BLaER1 treated with 17β-estradiol and CSF1 and Interleukin-3, amounts not matched to agents 10 nM and 100 nM (cell line): Measurements from ENCODE around the gene SCN2A.
A peak's percentile ranks its signal among the peaks of the same experiment; 100 is the strongest.

Experiments
- H3K27ac ChIP-seq, 11 experiments: shearing (Covaris generic); formaldehyde crosslinking; 2 replicates each; pipeline ENCODE4 v1.8.1; 2022
- H3K27me3 ChIP-seq, 11 experiments: shearing (Covaris generic); formaldehyde crosslinking; 2 replicates each; pipeline ENCODE4 v1.8.1; 2022
- H3K36me3 ChIP-seq, 11 experiments: shearing (Covaris generic); formaldehyde crosslinking; 2 replicates each; pipeline ENCODE4 v1.8.1; 2022
- H3K4me1 ChIP-seq, 10 experiments: shearing (Covaris generic); formaldehyde crosslinking; 2 replicates each; pipeline ENCODE4 v1.8.1; 2022
- H3K4me2 ChIP-seq, 11 experiments: shearing (Covaris generic); formaldehyde crosslinking; 2 replicates each; pipeline ENCODE4 v1.8.1; 2022
- H3K4me3 ChIP-seq, 10 experiments: shearing (Covaris generic); formaldehyde crosslinking; 2 replicates each; pipeline ENCODE4 v1.8.1; 2022
- H3K9ac ChIP-seq, 11 experiments: shearing (Covaris generic); formaldehyde crosslinking; 2 replicates each; pipeline ENCODE4 v1.8.1; 2022
- H3K9me3 ChIP-seq, 11 experiments: shearing (Covaris generic); formaldehyde crosslinking; replicated peaks in 1 of 11; 2 replicates each; pipeline ENCODE4 v1.8.1; 2022
- H4K20me1 ChIP-seq, 11 experiments: shearing (Covaris generic); formaldehyde crosslinking; 2 replicates each; pipeline ENCODE4 v1.8.1; 2022
- Cebpa-rat ChIP-seq, 11 experiments: shearing (Covaris generic); IDR thresholded peaks; 2 replicates each; pipeline ENCODE4 v1.8.1; 2022

The SCN2A gene

GRCh38 chr2:165420231-165420630 lies 181.0 kb downstream of the SCN2A start:
- Histone ChIP-seq H3K9me3 (peaks cover 18 to 40% (median 32%) of the 10 kb centered on the region in 11 experiments), H3K4me3 (no peak overlapping the region), H3K4me2 (no peak overlapping the region), H3K36me3 (no peaks in the 10 kb centered on the region), H3K9ac (no peak overlapping the region), H4K20me1 (no peaks in the 10 kb centered on the region), H3K27ac (no peak overlapping the region), H3K27me3 (no peaks in the 10 kb centered on the region; a peak in 1 of 22 replicates), H3K4me1 (no peaks in the 10 kb centered on the region)
- no peak for TF ChIP-seq Cebpa-rat (IDR thresholded peaks at IDR 0.05)

- TF ChIP-seq Cebpa-rat (IDR thresholded peaks at IDR 0.05) = no peak
- no peak overlapping the region for H3K27ac ChIP-seq
- peaks cover 7 to 33% (median 18%) of the 10 kb centered on the region in 11 experiments for H3K9me3 ChIP-seq
- peaks cover 0 to 11% (median 0%) of the 10 kb centered on the region in 10 experiments; a peak in 5 of 20 replicates for H3K4me1 ChIP-seq
- H3K4me3 ChIP-seq = no peak overlapping the region
- H3K4me2 ChIP-seq = no peak overlapping the region
- H3K9ac ChIP-seq = no peak overlapping the region
- H3K36me3 ChIP-seq = no peaks in the 10 kb centered on the region
- H4K20me1 ChIP-seq = no peaks in the 10 kb centered on the region
- no peaks in the 10 kb centered on the region for H3K27me3 ChIP-seq
These were observed 183.9 kb downstream of the SCN2A start for GRCh38 chr2:165423081-165423480.

GRCh38 chr2:165425556-165425955 lies 186.3 kb downstream of the SCN2A start:
- Histone ChIP-seq H4K20me1 (no peaks in the 10 kb centered on the region), H3K9ac (no peak overlapping the region), H3K27me3 (no peaks in the 10 kb centered on the region), H3K4me1 (peaks cover 0 to 11% (median 0%) of the 10 kb centered on the region in 10 experiments; a peak in 5 of 20 replicates), H3K4me3 (no peak overlapping the region), H3K36me3 (no peaks in the 10 kb centered on the region), H3K4me2 (no peak overlapping the region), H3K9me3 (peaks cover 7 to 33% (median 18%) of the 10 kb centered on the region in 11 experiments), H3K27ac (no peak overlapping the region)
- TF ChIP-seq Cebpa-rat (IDR thresholded peaks at IDR 0.05) = no peak

- Histone ChIP-seq H3K4me3 (no peak overlapping the region), H3K36me3 (no peaks in the 10 kb centered on the region), H4K20me1 (no peaks in the 10 kb centered on the region), H3K4me1 (peaks cover 0 to 11% (median 0%) of the 10 kb centered on the region in 10 experiments; a peak in 5 of 20 replicates), H3K4me2 (peak overlapping the region in 2 of 11 experiments; percentile 21 to 23; a peak in 2 of 22 replicates), H3K9me3 (peaks cover 6 to 23% (median 12%) of the 10 kb centered on the region in 11 experiments), H3K27me3 (no peaks in the 10 kb centered on the region), H3K27ac (no peak overlapping the region), H3K9ac (no peak overlapping the region)
- no peak for TF ChIP-seq Cebpa-rat (IDR thresholded peaks at IDR 0.05)
These were observed 188.5 kb downstream of the SCN2A start for GRCh38 chr2:165427686-165428085.

- peaks cover 0 to 11% (median 0%) of the 10 kb centered on the region in 10 experiments; a peak in 5 of 20 replicates for H3K4me1 ChIP-seq
- no peaks in the 10 kb centered on the region for H3K27me3 ChIP-seq
- H3K9ac ChIP-seq = no peak overlapping the region
- H4K20me1 ChIP-seq = no peaks in the 10 kb centered on the region
- peaks cover 0 to 14% (median 0%) of the 10 kb centered on the region in 11 experiments; a peak in 7 of 22 replicates for H3K9me3 ChIP-seq
- no peak overlapping the region for H3K4me2 ChIP-seq
- H3K36me3 ChIP-seq = no peaks in the 10 kb centered on the region
- H3K27ac ChIP-seq = no peak overlapping the region
- TF ChIP-seq Cebpa-rat (IDR thresholded peaks at IDR 0.05) = no peak
- H3K4me3 ChIP-seq = no peak overlapping the region
These were observed 189.7 kb downstream of the SCN2A start for GRCh38 chr2:165428926-165429325.

GRCh38 chr2:165431014-165431413 lies 191.8 kb downstream of the SCN2A start:
- H3K36me3 ChIP-seq = no peaks in the 10 kb centered on the region
- TF ChIP-seq Cebpa-rat (IDR thresholded peaks at IDR 0.05) = no peak

GRCh38 chr2:165432234-165432966 lies 193.2 kb downstream of the SCN2A start:
- H3K27ac ChIP-seq = no peak overlapping the region
- H3K9me3 ChIP-seq = peaks cover 0 to 5% (median 0%) of the 10 kb centered on the region in 11 experiments; a peak in 2 of 22 replicates
- H3K4me2 ChIP-seq = no peak overlapping the region
- no peaks in the 10 kb centered on the region for H4K20me1 ChIP-seq
- no peak for TF ChIP-seq Cebpa-rat (IDR thresholded peaks at IDR 0.05)
- no peak overlapping the region for H3K9ac ChIP-seq
- no peaks in the 10 kb centered on the region for H3K36me3 ChIP-seq
- H3K4me1 ChIP-seq = peaks cover 6 to 22% (median 13%) of the 10 kb centered on the region in 10 experiments; a peak in 19 of 20 replicates
- no peaks in the 10 kb centered on the region for H3K27me3 ChIP-seq
- H3K4me3 ChIP-seq = no peak overlapping the region

More at GRCh38 chr2:165431014-165431413, 191.8 kb downstream of the SCN2A start:
- H3K4me3 ChIP-seq = no peak overlapping the region
- H3K9me3 ChIP-seq = peaks cover 0 to 14% (median 0%) of the 10 kb centered on the region in 11 experiments; a peak in 6 of 22 replicates
- peaks cover 0 to 16% (median 2%) of the 10 kb centered on the region in 10 experiments; a peak in 12 of 20 replicates for H3K4me1 ChIP-seq
- no peak overlapping the region for H3K27ac ChIP-seq
- no peaks in the 10 kb centered on the region for H4K20me1 ChIP-seq
- no peak overlapping the region for H3K4me2 ChIP-seq
- no peak overlapping the region for H3K9ac ChIP-seq
- no peaks in the 10 kb centered on the region for H3K27me3 ChIP-seq

GRCh38 chr2:165434865-165435496 lies 195.8 kb downstream of the SCN2A start:
- no peak for TF ChIP-seq Cebpa-rat (IDR thresholded peaks at IDR 0.05)
- no peak overlapping the region; a peak in 1 of 22 replicates for H3K4me2 ChIP-seq
- H3K27me3 ChIP-seq = no peaks in the 10 kb centered on the region
- peaks cover 0 to 4% (median 0%) of the 10 kb centered on the region in 11 experiments; a peak in 2 of 22 replicates for H3K9me3 ChIP-seq
- H3K9ac ChIP-seq = no peak overlapping the region
- no peaks in the 10 kb centered on the region for H3K36me3 ChIP-seq
- H3K4me1 ChIP-seq = peaks cover 6 to 28% (median 15%) of the 10 kb centered on the region in 10 experiments; a peak in 19 of 20 replicates
- H4K20me1 ChIP-seq = no peaks in the 10 kb centered on the region
- no peak overlapping the region for H3K4me3 ChIP-seq
- H3K27ac ChIP-seq = no peak overlapping the region

- no peak overlapping the region for H3K27ac ChIP-seq
- H4K20me1 ChIP-seq = no peaks in the 10 kb centered on the region
- TF ChIP-seq Cebpa-rat (IDR thresholded peaks at IDR 0.05) = no peak
- H3K36me3 ChIP-seq = no peaks in the 10 kb centered on the region
- no peak overlapping the region for H3K4me3 ChIP-seq
- peaks cover 6 to 34% (median 21%) of the 10 kb centered on the region in 10 experiments; a peak in 19 of 20 replicates for H3K4me1 ChIP-seq
- H3K9ac ChIP-seq = no peak overlapping the region
- peak overlapping the region in 6 of 11 experiments; percentile 62 to 81 (median 72); a peak in 8 of 22 replicates for H3K4me2 ChIP-seq
- no peaks in the 10 kb centered on the region for H3K27me3 ChIP-seq
- H3K9me3 ChIP-seq = peaks cover 0 to 4% (median 0%) of the 10 kb centered on the region in 11 experiments; a peak in 2 of 22 replicates
These were observed 196.4 kb downstream of the SCN2A start for GRCh38 chr2:165435611-165436010.
